Hematopoietic multipotent progenitor cell treated with erythropoietin and hydrocortisone succinate and interleukin-3 and kit ligand, for 17 days (in vitro differentiated cells): ENCODE measurements around the gene MAGEB17.
"Not testable (repeated sequence)": the region's sequence is repeated elsewhere in the genome, so short reads cannot be mapped to it uniquely, and the experiment has no call there.

Source experiments
- DNase-seq: peaks from one replicate; pipeline ENCODE4 v3.0.0-alpha.2; 2015; ENCODE audit warnings: low spot score

The MAGEB17 gene, protein sequence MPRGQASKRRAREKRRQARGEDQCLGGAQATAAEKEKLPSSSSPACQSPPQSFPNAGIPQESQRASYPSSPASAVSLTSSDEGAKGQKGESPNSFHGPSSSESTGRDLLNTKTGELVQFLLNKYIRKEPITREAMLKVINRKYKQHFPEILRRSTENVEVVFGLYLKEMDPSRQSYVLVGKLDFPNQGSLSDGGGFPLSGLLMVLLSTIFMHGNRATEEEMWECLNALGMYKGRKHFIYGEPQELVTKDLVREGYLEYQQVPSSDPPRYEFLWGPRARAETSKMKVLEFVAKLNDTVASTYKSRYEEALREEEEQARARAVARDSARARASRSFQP

DNA sequence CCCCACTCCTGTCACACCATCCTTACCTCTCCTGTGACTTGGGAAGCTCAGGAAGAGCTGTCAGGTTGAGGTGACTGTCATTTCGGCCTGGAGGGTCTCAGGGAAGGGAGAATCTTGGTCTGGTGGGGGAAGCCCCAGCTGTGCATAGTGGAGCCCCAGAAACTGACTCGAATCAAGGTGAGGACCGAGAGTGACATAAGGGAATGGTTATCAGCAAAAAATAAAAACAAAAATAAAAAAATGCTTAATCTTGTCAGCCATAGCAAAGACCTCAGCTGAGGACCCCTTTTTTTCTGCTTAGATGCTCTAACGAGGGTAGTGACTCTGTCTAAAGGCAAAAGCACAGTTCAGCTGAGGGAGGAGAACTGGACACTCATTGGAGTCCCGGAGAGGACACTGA lies at the start of gene MAGEB17:
TSS of gene MAGEB17 (plus strand) at position 301 of the 400 bp plus-strand sequence. CDS start 2,902 bp downstream, outside the sequence.
- DNase-seq, result no peak

DNA sequence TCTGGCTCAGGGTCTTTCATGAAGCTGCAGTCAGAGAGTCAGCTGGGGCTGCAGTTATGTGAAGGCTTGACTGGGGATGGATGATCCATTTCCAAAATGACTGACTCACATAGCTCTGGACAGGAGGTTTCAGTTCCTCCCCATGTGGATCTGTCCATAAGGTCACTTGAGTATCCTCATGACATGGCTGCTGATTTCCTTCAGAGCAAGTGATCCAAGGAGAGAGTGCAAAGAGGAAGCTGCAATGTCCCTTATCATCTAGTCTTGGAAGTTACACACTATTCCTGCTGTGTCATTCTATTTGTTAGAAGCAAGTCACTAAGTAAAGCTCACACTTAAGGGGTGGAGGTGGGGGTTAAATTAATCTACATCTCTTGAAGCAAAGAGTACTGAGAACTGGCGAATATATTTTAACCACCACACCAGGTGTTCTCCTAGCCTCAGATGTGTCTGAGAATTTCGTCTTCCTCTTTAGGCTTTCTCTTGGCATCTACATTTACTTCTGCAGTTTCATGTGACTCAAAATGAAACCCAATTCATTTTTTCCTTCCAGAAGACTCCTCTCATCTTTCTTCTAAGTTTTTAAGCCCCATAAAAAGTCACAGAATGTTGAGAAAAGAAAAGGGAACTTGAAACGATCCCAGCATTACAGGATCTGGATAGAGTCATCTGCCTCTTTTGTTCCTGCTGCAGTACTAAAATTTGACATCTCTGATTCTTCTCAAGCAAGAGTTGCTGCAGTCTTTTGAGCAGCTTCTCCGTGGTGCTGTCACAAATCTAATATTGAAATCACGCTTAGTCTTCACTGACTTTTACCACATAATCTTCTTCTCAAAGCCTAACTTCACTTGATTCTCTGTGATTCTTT lies 47.7 kb upstream of the MAGEB17 start:
- DNase-seq, result no peak

DNA sequence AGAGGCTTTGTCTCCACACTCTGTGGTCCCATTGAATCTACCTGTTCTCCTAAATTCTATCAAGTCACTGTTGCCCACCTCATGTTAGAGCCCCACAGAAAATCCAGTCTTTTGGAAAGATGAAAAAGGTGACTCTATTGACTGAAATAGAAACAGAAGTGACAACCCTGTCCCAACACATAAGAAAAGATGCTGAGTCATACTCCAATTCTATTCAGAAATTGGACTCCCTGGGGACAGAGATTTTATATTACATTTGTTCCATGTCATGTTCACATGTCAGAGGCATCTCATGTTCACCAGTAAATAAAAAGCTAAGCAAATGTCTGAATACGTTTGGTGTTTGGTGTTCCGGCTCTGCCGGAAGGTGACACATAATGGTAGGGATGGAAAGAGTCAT lies 46.9 kb upstream of the MAGEB17 start:
- DNase-seq, result no peak

DNA sequence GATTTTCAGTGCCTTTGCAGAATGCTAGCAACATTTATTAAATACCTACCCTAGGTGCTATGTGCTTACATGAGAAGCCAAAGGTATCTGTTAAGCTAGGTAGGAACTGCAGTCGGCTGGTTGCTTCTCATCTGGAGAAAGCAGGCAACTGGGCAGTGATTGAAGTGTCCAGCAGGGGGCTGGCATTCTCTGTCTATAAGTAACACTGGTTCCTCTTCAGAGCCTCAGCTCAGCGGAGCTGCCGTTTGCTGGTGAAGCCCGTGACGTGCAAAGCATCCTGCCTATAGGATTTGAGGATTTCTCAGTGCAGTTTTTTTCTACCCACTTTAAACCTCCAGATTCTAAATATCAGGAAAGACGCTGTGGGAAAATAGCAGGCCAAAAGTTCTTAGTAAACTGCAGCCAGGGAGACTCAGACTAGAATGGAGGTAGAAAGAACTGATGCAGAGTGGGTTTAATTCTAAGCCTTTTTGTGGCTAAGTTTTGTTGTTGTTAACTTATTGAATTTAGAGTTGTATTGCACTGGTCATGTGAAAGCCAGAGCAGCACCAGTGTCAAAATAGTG lies 44.0 kb upstream of the MAGEB17 start, which contains the start of gene GRPR:
TSS of gene GRPR (plus strand) at position 344 of the 565 bp plus-strand sequence. CDS start 389 bp downstream, outside the sequence.
- no peak for DNase-seq

DNA sequence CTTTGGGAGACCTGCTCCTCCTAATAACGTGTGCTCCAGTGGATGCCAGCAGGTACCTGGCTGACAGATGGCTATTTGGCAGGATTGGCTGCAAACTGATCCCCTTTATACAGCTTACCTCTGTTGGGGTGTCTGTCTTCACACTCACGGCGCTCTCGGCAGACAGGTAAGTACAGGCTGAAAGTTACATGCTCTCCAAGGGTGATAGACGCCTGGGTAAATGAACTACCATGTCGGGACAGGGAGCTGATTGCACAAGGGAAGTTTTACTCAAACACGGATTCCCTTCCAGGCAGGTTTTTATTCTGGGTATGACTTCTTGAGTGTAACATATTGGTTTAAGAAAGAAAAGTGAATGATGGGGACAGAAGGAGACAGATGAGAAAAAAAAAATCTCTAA lies 43.1 kb upstream of the MAGEB17 start:
- no peak for DNase-seq

DNA sequence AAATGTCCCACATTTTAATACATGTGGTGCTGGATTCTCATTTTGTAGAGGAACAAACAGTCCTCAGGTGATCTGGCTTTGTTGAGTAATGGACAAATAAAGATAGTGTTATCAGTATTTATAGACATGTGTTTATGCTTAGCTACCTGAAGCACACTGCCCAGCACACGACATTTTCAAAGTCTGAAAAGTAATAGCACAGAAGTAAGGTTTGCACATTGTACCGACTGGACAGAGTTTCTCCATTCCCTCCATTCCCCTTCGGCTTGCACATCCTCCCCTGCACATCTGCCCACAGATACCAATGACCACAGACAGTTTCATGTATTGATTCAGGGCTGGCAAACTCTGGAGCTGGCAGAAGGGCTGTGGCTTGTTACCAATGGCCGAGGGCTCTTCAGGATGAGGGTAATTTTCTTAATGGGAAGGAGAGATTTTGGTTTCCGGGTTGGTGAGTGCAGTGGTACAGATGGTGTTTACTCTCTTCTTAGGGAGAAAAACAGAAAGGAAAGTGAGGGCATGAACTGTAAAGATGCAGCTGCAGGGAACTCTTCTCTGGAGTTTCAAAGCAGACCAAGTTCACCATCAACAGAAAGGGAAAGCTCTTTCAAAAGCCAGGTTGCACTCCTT lies 41.6 kb upstream of the MAGEB17 start:
- no peak for DNase-seq

DNA sequence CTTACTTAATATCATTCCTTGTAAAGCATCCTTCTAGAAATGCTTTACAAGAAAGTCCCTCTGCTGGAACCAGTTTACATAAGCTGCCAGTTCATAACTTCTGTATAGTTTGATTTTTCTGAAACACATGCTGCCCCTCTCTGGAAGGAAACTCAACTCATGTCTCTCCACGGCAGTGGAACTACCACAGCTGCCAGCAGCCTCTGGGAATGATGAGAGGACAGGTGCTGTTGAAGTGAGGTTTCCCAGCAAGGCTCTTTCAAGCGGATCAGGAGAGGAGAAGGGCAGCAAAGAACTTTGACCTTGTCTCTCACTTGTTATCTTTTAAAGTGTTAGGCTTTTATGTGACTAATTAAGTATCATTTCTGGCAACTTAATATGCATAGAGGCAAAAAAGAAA lies 36.6 kb upstream of the MAGEB17 start:
- no peak for DNase-seq

DNA sequence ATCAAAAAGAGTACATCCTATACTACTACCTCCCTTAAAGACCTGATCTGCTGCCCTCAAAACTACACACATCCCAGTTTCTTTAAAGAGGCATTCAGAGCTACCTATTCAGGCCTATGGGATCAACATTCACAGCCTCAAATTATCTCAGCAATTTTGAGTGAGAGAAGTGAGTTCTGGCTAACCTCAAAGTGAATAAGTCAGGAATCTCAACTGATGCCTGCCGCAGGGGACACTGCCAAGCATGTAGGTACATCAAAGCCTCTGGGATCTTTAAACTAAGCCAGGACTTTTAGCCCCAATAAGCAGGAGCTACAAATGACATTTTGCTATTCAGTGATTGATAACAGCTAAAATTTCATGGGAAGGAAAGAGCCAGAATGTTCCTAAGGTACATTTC lies 32.3 kb upstream of the MAGEB17 start:
- DNase-seq, result no peak

DNA sequence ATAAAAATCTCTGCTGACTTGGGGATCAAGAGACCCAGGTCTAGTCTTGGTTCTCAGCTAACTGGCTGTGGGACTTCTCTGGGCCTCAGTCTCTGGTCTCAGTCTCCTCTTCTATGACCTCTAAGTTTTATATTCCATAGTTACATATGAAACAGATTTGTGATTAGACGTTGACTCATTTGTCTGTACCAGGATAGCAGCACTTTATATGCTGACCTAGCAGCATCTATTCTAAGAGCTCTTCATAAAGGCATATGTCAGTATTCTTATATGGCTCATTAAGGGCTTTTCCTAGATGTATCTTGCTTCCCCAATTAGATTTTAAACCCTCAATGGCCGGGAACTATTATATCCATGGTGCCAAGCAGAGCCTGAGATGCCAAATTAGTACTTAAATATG lies 31.2 kb upstream of the MAGEB17 start:
- DNase-seq, result no peak

DNA sequence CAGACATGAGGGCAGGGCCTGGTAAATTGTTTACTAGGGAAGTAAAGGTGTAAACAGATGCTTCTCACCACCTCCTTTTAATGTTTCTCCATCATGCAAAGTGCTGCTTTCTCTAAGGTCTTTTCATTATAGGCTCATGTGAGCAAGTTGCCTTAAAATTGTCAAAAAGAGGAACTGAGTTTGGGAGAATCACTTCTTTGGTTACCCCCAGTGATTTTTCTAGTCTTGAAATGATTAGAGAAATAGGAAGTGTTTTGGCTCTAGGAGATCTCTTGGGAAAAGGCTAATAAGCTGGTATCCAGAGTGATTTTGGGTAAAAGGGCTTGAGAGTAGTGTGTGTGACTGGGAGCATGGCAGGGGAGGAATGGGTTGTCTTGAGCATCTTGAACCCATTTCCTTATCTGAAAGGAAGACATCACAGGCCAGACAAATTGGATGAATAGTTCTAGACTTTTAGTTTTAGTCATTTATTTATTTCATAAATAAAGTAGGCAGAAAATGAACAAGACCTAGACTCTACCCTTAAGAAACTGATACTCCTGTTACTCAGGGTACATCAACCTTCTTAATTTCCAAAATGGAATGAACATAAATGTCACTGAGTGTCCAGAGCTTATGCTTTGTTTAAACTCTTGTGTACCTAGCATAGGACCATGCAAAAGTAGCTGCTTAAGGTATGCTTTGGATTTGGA lies 29.7 kb upstream of the MAGEB17 start:
- DNase-seq, result no peak

DNA sequence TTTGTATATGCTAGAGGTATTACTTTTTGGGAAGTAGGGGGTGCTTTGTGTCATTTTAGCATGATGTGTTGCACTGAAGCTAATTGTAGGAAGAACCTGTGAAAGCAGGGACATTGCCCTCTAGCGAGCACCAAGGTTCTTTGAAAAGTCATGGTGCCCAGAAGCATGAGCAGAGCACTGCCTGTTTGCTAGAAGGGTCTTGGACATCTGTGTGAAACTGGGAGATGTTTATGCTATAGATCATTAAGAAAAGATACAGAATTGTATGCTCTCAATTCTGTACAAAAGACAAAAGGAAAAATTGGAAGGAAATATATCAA lies 29.2 kb upstream of the MAGEB17 start:
- no peak for DNase-seq

DNA sequence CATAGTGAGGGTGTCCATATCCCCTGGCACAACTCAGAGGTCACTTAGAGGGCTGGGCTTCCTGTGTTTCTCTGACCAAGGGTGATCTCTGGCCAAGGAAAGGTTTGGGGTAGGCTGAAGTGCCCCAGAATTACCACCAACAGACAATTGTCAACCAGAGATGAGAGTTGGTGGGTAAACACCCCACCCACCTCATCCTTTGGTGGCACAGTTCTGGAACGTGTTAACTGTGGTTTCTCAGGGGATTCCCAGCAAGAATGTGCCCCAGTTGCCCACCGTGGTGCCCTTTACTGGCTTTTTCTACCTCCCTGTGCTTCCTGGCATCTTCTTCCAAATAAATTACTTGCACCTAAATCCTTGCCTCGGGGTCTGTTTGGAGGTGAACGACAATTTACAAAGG lies 26.8 kb upstream of the MAGEB17 start:
- no peak for DNase-seq

DNA sequence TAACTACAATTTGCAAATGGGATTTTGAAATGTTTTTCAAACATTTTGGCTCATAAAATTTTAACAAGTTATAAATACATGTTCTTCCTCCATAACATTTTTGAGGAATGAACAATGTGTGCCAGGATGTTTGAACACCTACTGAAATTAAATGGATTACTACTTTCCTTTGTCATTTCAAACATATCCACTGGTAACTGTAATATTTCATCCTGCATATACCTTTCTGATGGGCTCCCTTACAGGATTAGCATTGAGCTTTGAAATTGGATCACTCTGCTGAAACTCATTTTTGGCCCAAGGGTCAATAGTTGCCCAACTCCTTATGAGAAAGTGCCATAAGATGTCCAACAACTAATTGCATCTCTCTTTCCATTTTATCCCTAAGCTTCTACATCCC lies 26.3 kb upstream of the MAGEB17 start:
- no peak for DNase-seq

DNA sequence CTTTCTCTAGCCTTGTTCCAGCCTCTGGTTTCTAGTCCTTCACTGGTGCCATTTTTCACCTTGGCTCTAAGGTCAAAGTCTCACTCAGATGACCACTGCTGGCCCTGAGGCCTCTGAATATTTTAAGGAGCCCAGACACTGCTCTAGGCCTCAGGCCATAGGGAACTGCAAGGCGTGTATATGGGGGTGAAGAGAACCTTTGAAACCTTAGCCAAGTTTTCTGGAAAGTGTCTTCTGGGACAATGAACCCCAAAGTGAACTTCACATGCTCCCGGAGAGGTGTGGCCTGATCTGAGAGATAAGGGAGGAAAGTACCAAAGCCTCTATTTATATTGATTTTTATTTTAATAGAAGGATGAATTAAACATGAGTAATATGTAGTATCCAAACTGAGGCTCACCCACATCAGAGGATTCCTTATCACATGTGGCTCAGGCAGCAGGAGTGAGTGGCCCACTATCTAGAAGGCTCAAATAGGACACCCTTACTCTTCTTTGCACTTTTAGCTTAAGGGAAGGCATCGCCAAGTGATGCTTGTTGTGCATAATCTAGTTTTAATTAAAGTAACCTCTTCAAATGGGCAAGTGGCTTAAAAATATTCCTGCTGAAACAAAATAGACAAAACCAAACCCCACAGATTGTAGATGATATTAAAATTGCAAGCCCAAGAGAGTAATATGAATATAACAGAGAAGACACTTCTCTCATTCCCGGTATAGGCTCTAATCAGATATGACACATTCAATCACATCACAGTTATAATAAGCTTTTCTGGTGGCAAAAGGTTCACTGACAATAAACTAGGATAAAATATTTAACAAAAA lies 25.6 kb upstream of the MAGEB17 start:
- no peak for DNase-seq

DNA sequence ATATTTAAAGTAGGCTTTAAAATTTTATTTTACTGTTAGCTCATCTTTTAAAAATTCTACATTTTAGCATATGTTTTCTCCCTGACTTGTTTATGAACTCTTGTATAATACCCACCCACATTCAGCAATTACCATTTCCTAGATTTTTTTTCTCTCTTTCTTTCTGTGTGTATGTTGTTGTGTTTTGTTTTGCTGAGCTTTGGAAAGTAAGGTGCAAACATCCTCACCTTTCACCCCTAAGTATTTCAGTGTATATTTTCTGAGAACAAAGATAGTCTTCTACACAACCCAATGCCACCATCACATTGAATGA lies 25.1 kb upstream of the MAGEB17 start:
- no peak for DNase-seq

DNA sequence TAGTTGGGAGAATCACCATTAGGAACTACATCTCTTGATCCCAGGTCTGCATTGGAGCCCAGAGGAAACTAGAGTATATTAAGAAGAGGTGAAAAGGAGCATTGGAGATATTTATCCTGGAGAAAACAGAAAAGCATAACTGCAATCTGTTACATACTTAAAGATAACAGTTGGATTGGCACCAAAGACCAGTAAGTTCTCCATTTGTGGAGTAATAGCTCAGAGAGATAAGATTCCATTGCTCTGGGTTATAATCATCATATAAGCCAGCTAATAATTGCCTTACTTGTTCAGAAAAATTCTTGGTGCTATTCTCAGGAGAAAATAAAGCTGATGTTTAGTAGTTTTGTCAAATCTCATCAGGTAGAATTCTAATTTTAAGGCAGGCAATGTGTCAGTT lies 23.3 kb upstream of the MAGEB17 start:
- DNase-seq, result no peak

DNA sequence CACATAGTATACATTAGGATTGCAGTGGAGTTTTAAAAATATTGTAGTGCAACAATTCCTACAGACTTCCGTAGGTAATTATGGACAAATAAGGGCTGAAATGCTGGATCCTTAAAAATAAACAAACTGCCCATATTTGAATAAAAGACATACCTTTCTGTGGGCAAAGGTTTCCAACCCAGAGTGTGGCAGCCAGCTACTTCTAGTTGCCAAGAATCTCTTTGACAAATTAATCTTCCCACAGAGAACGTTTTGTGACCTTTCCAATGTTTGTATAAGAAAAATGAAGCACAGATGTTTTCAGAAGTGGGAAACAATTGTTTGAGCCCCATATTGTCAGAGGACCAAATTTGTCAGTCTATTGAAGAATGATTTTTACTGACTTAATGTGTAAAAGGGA lies 22.9 kb upstream of the MAGEB17 start:
- DNase-seq, result no peak

DNA sequence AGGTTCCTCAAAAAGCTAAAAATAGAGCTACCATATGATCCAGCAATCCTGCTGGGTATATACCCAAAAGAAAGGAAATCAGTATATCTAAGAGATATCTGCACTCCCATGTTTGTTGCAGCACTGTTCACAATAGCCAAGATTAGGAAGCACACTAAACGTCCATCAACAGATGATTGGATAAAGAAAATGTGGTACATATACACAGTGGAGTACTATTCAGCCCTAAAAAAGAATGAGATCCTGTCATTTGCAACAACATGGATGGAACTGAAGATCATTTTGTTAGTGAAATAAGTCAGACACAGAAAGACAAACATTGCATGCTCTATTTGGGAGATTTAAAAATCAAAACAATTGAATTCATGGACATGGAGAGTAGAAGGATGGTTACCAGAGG lies 22.2 kb upstream of the MAGEB17 start:
- DNase-seq, result not testable (repeated sequence)

DNA sequence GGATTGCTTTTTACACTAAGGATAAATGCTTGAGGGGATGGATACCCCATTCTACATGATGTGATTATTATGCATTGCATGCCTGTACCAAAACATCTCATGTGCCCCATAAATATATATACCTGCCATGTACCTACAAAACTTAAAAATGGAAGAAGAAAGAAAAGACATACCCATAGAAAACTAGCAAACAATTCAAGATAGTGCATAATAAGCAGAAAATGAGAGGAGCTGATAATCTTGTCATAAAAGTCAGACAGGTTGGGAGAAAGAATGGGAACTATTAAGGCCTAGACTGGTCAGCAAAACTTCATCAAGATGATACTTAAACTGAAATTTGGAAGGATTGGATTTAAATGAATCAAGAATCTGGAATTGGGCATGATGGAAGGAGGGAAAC lies 21.6 kb upstream of the MAGEB17 start:
- no peak for DNase-seq

DNA sequence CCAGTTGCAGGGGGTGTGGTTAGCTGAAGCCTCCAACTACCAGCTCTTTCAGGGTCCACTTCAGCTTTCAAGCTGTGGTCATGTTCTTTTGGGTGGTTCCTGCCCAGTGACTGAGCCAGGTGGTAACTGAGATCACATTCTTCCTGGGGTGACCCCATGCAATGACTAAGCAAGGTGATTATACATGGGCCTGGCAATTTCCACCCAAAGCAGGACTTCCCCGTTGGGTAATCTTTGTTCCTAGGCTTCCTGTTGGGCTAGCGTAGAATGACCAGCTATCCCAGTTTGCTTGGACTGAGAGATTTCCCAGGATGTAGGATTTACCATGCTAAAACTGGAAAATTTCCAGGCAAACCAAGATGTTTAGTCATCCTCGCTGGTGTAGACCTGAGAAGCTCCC lies 18.4 kb upstream of the MAGEB17 start:
- no peak for DNase-seq

DNA sequence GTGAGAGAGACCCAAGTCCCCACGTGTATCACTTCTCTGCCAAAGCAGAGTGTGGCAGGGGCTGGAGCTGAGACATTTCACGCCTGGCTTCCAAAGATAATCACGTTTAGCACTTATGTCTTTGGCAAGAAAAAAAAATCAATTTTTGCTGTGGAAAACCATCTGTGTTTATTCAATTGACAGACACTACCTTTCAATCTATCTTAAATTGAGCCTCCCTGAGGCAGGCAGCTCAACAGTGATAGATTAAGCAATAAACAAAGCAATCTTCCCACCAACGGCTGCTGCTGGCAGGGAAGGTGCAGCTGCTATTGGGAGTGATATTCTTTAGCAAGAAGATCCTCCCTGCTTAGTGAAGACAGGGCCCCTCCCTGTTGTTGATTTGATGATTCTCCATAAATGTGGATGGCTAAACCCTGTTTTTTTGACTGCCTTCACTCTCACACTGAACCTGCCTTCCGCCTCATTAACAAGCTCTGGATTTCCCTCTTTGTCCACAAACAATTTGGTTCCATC lies 11.6 kb upstream of the MAGEB17 start:
- DNase-seq, result no peak
